ENCODE data around the gene CGB7.
"Not testable (repeated sequence)": the region's sequence is repeated elsewhere in the genome, so short reads cannot be mapped to it uniquely, and the experiment has no call there.

CGB7 gene

GRCh38 chr19:49081273-49081672, 23.7 kb upstream of the CGB7 start:
- Histone ChIP-seq H3F3A (ENCODE audit: control insufficient read depth, insufficient read depth) (no peaks in the 10 kb centered on the region), H3K27ac (ENCODE audit: low read depth, low read length) (no peak overlapping the region), H3K4me2 (ENCODE audit: low read length) (no peak overlapping the region), H3K9me3 (ENCODE audit: control insufficient read depth, insufficient read depth, low read length) (no peaks in the 10 kb centered on the region), H3K4me3 (ENCODE audit: low read length) (no peak overlapping the region), H4K20me1 (ENCODE audit: control insufficient read depth, insufficient read depth, low read depth, low read length) (peaks cover 6% of the 10 kb centered on the region), H3K9me2 (replicated peaks; ENCODE audit: control insufficient read depth, low read length) (no peaks in the 10 kb centered on the region), H3K4me1 (ENCODE audit: control insufficient read depth, low read length) (peaks cover 6% of the 10 kb centered on the region), H3K27me3 (ENCODE audit: control insufficient read depth, low read length) (no peaks in the 10 kb centered on the region), H3K79me2 (ENCODE audit: control insufficient read depth, low read length) (peaks cover 10% of the 10 kb centered on the region), H3K36me3 (ENCODE audit: control insufficient read depth, low read length) (peaks cover 10% of the 10 kb centered on the region)
- TF ChIP-seq CTCF (IDR thresholded peaks at IDR 0.05; ENCODE audit: low read depth, low read length, poor library complexity, severe bottlenecking) (no peak), EZH2phosphoT487 (IDR thresholded peaks at IDR 0.05; ENCODE audit: borderline replicate concordance, low read length) (no peak)

GRCh38 chr19:49080392-49080791, 22.8 kb upstream of the CGB7 start:
- Histone ChIP-seq H3K27ac (ENCODE audit: low read depth, low read length) (no peak overlapping the region), H3K4me3 (ENCODE audit: low read length) (no peak overlapping the region), H3K9me3 (ENCODE audit: control insufficient read depth, insufficient read depth, low read length) (no peaks in the 10 kb centered on the region), H3K79me2 (ENCODE audit: control insufficient read depth, low read length) (peaks cover 2% of the 10 kb centered on the region), H3F3A (ENCODE audit: control insufficient read depth, insufficient read depth) (no peaks in the 10 kb centered on the region), H3K4me2 (ENCODE audit: low read length) (no peak overlapping the region), H3K4me1 (ENCODE audit: control insufficient read depth, low read length) (peaks cover 5% of the 10 kb centered on the region), H3K9me2 (replicated peaks; ENCODE audit: control insufficient read depth, low read length) (no peaks in the 10 kb centered on the region), H3K36me3 (ENCODE audit: control insufficient read depth, low read length) (peaks cover under 1% of the 10 kb centered on the region; the same call in 1 of the 2 replicates), H4K20me1 (ENCODE audit: control insufficient read depth, insufficient read depth, low read depth, low read length) (no peaks in the 10 kb centered on the region), H3K27me3 (ENCODE audit: control insufficient read depth, low read length) (no peaks in the 10 kb centered on the region)
- TF ChIP-seq EZH2phosphoT487 (IDR thresholded peaks at IDR 0.05; ENCODE audit: borderline replicate concordance, low read length) (no peak), CTCF (IDR thresholded peaks at IDR 0.05; ENCODE audit: low read depth, low read length, poor library complexity, severe bottlenecking) (no peak)

- H3K27ac ChIP-seq (ENCODE audit: low read depth, low read length); H3F3A ChIP-seq (ENCODE audit: control insufficient read depth, insufficient read depth); H3K4me1 ChIP-seq (ENCODE audit: control insufficient read depth, low read length); H4K20me1 ChIP-seq (ENCODE audit: control insufficient read depth, insufficient read depth, low read depth, low read length); H3K9me2 ChIP-seq (replicated peaks; ENCODE audit: control insufficient read depth, low read length); H3K79me2 ChIP-seq (ENCODE audit: control insufficient read depth, low read length); H3K4me2 ChIP-seq (ENCODE audit: low read length); H3K36me3 ChIP-seq (ENCODE audit: control insufficient read depth, low read length); H3K9me3 ChIP-seq (ENCODE audit: control insufficient read depth, insufficient read depth, low read length); H3K4me3 ChIP-seq (ENCODE audit: low read length); H3K27me3 ChIP-seq (ENCODE audit: control insufficient read depth, low read length): not testable (repeated sequence)
- TF ChIP-seq CTCF (IDR thresholded peaks at IDR 0.05; ENCODE audit: low read depth, low read length, poor library complexity, severe bottlenecking): peak; percentile 21
These were observed 17.3 kb upstream of the CGB7 start for GRCh38 chr19:49074869-49075268.

All from DOHH2 (cell line).